Muscle layer of colon (tissue), 2 donors: ENCODE measurements around the gene BLM.
"Not testable (repeated sequence)": the region's sequence is repeated elsewhere in the genome, so short reads cannot be mapped to it uniquely, and the experiment has no call there.

Experiments used
- H3K27ac ChIP-seq: one replicate; pipeline ENCODE4 v1.7.0; 2013; ENCODE audit warnings: low read depth, mild to moderate bottlenecking, low read length, moderate library complexity
- H3K27me3 ChIP-seq, 2 donors: one replicate each; pipeline ENCODE4 v1.7.0; 2013; ENCODE audit warnings: low read length in 2 of 2, mild to moderate bottlenecking in 2 of 2; ENCODE audit not compliant: insufficient read depth in 2 of 2, control insufficient read depth in 1 of 2
- H3K36me3 ChIP-seq: one replicate; pipeline ENCODE4 v1.7.0; 2013; ENCODE audit warnings: mild to moderate bottlenecking, low read length; ENCODE audit not compliant: insufficient read depth
- H3K4me1 ChIP-seq: one replicate; pipeline ENCODE4 v1.7.0; 2013; ENCODE audit warnings: mild to moderate bottlenecking, low read length; ENCODE audit not compliant: insufficient read depth
- H3K4me3 ChIP-seq, 2 donors: one replicate each; pipeline ENCODE4 v1.7.0; 2013; ENCODE audit warnings: low read length in 2 of 2, low read depth in 1 of 2, mild to moderate bottlenecking in 1 of 2, moderate library complexity in 1 of 2
- H3K9ac ChIP-seq: one replicate; pipeline ENCODE4 v1.7.0; 2013; ENCODE audit warnings: low read length
- H3K9me3 ChIP-seq: one replicate; pipeline ENCODE4 v1.7.0; 2013; ENCODE audit warnings: mild to moderate bottlenecking, low read length
- donor health status: abdominal sarcoma.
- donor health status: Adenocarcinoma of cecum.

The BLM gene

GRCh38 chr15:90711418-90711824 lies 5.7 kb upstream of the BLM start:
- Histone ChIP-seq H3K9me3 (no peaks in the 10 kb centered on the region), H3K4me1 (peaks cover 7% of the 10 kb centered on the region), H3K4me3 (no peak overlapping the region), H3K27ac (no peak overlapping the region), H3K9ac (no peak overlapping the region), H3K36me3 (no peaks in the 10 kb centered on the region), H3K27me3 (no peaks in the 10 kb centered on the region)

- Histone ChIP-seq H3K4me3 (no peak overlapping the region), H3K36me3 (no peaks in the 10 kb centered on the region), H3K9me3 (no peaks in the 10 kb centered on the region), H3K27ac (no peak overlapping the region), H3K27me3 (no peaks in the 10 kb centered on the region), H3K4me1 (peaks cover 7% of the 10 kb centered on the region), H3K9ac (no peak overlapping the region)
Observed at GRCh38 chr15:90711842-90712241, 5.3 kb upstream of the BLM start.

GRCh38 chr15:90713081-90713480 lies 4.1 kb upstream of the BLM start:
- H3K9me3 ChIP-seq = no peaks in the 10 kb centered on the region
- no peak overlapping the region for H3K4me3 ChIP-seq
- H3K27me3 ChIP-seq = no peaks in the 10 kb centered on the region
- H3K4me1 ChIP-seq = peaks cover 14% of the 10 kb centered on the region
- H3K27ac ChIP-seq = no peak overlapping the region
- H3K9ac ChIP-seq = no peak overlapping the region
- no peaks in the 10 kb centered on the region for H3K36me3 ChIP-seq

GRCh38 chr15:90716317-90716975 lies 700 bp upstream of the BLM start:
- H3K9me3 ChIP-seq = no peaks in the 10 kb centered on the region
- peaks cover 14% of the 10 kb centered on the region for H3K4me1 ChIP-seq
- no peaks in the 10 kb centered on the region for H3K27me3 ChIP-seq
- H3K36me3 ChIP-seq = no peaks in the 10 kb centered on the region
- peak overlapping the region; percentile 28 to 74 for H3K4me3 ChIP-seq
- H3K27ac ChIP-seq = peak overlapping the region; percentile 97
- peak overlapping the region; percentile 79 for H3K9ac ChIP-seq

- Histone ChIP-seq H3K27ac (no peak overlapping the region), H3K9ac (no peak overlapping the region), H3K4me1 (peaks cover 14% of the 10 kb centered on the region), H3K36me3 (no peaks in the 10 kb centered on the region), H3K27me3 (no peaks in the 10 kb centered on the region), H3K4me3 (no peak overlapping the region), H3K9me3 (no peaks in the 10 kb centered on the region)
Observed at GRCh38 chr15:90718232-90718631, 1.1 kb downstream of the BLM start.

- Histone ChIP-seq H3K27ac (no peak overlapping the region), H3K4me3 (no peak overlapping the region), H3K9ac (no peak overlapping the region), H3K36me3 (no peaks in the 10 kb centered on the region), H3K27me3 (no peaks in the 10 kb centered on the region), H3K4me1 (peaks cover 14% of the 10 kb centered on the region), H3K9me3 (no peaks in the 10 kb centered on the region)
Observed at GRCh38 chr15:90720131-90720530, 3.0 kb downstream of the BLM start.

- Histone ChIP-seq H3K36me3 (no peaks in the 10 kb centered on the region), H3K27ac (no peak overlapping the region), H3K4me3 (no peak overlapping the region), H3K4me1 (no peaks in the 10 kb centered on the region), H3K9me3 (no peaks in the 10 kb centered on the region), H3K27me3 (no peaks in the 10 kb centered on the region), H3K9ac (no peak overlapping the region)
Observed at GRCh38 chr15:90729261-90729660, 12.1 kb downstream of the BLM start.

- H3K27me3 ChIP-seq = no peaks in the 10 kb centered on the region
- H3K4me1 ChIP-seq = no peaks in the 10 kb centered on the region
- no peak overlapping the region for H3K9ac ChIP-seq
- no peaks in the 10 kb centered on the region for H3K36me3 ChIP-seq
- no peaks in the 10 kb centered on the region for H3K9me3 ChIP-seq
- no peak overlapping the region for H3K4me3 ChIP-seq
- no peak overlapping the region for H3K27ac ChIP-seq
Observed at GRCh38 chr15:90730290-90730689, 13.1 kb downstream of the BLM start.

GRCh38 chr15:90735923-90736322 lies 18.8 kb downstream of the BLM start:
- Histone ChIP-seq H3K9ac (no peak overlapping the region), H3K36me3 (no peaks in the 10 kb centered on the region), H3K27me3 (no peaks in the 10 kb centered on the region), H3K9me3 (no peaks in the 10 kb centered on the region), H3K4me3 (no peak overlapping the region), H3K4me1 (no peaks in the 10 kb centered on the region), H3K27ac (no peak overlapping the region)

GRCh38 chr15:90740545-90740944 lies 23.4 kb downstream of the BLM start:
- H3K36me3 ChIP-seq, H3K4me1 ChIP-seq, H3K9ac ChIP-seq, H3K27ac ChIP-seq, H3K4me3 ChIP-seq, H3K9me3 ChIP-seq, H3K27me3 ChIP-seq: not testable (repeated sequence)

GRCh38 chr15:90742087-90742486 lies 24.9 kb downstream of the BLM start:
- H3K9me3 ChIP-seq = no peaks in the 10 kb centered on the region
- H3K4me3 ChIP-seq = no peak overlapping the region
- no peaks in the 10 kb centered on the region for H3K27me3 ChIP-seq
- H3K36me3 ChIP-seq = no peaks in the 10 kb centered on the region
- H3K4me1 ChIP-seq = no peaks in the 10 kb centered on the region
- H3K9ac ChIP-seq = no peak overlapping the region
- no peak overlapping the region for H3K27ac ChIP-seq

GRCh38 chr15:90743407-90743806 lies 26.3 kb downstream of the BLM start:
- H3K4me3 ChIP-seq = no peak overlapping the region
- no peaks in the 10 kb centered on the region for H3K27me3 ChIP-seq
- no peaks in the 10 kb centered on the region for H3K36me3 ChIP-seq
- no peaks in the 10 kb centered on the region for H3K4me1 ChIP-seq
- H3K27ac ChIP-seq = no peak overlapping the region
- H3K9me3 ChIP-seq = no peaks in the 10 kb centered on the region
- H3K9ac ChIP-seq = no peak overlapping the region
